Left lung (tissue), 10 donors: Measurements from ENCODE around the gene DCT. TPM values are rescaled to one million over a fixed set of nuclear protein-coding genes. Genes with fewer than 3 reads are reported as not detected.

Experiments used
- ATAC-seq: fragments of 200-7000 bp; cut with Tn5 transposase; one replicate; pipeline ENCODE4 v1.9.1; 2020; ENCODE audit warnings: moderate library complexity
- DNase-seq, 4 donors: peaks; one replicate each; pipeline ENCODE4 v3.0.0-alpha.2; 2013 to 2020
- H3K27ac ChIP-seq, 2 donors: fragments of 200-600 bp; sonication (generic) in 1 of 2; one replicate each; pipeline versions ENCODE4 v1.5.0 to v1.8.0; 2020 to 2021
- H3K27me3 ChIP-seq, 2 donors: fragments of 200-600 bp; sonication (generic) in 1 of 2; one replicate each; pipeline versions ENCODE4 v1.5.0 to v1.8.0; 2020 to 2021
- H3K36me3 ChIP-seq, 2 donors: fragments of 200-600 bp; sonication (generic) in 1 of 2; one replicate each; pipeline versions ENCODE4 v1.5.0 to v1.8.0; 2020 to 2021
- H3K4me1 ChIP-seq, 2 donors: fragments of 200-600 bp; one replicate each; pipeline ENCODE4 v1.8.0; 2021
- H3K4me3 ChIP-seq, 2 donors: fragments of 200-600 bp; sonication (generic) in 1 of 2; one replicate each; pipeline versions ENCODE4 v1.5.0 to v1.8.0; 2020 to 2021; ENCODE audit warnings: mild to moderate bottlenecking in 1 of 2
- H3K9me3 ChIP-seq, 2 donors: fragments of 200-600 bp; sonication (generic) in 1 of 2; one replicate each; pipeline versions ENCODE4 v1.5.0 to v1.8.0; 2020 to 2021
- CTCF ChIP-seq, 2 donors: fragments of 200-600 bp; sonication (generic) in 1 of 2; IDR thresholded peaks; one replicate each; pipeline versions ENCODE4 v1.5.0 to v1.8.0; 2021; ENCODE audit warnings: antibody characterized with exemption in 2 of 2
- intact Hi-C, 2 donors: fragments of 100-400 bp; cut with DNase I; formaldehyde crosslinking; loops; one replicate each; pipeline versions ENCODE4 v1.11.2 to v1.14.2; 2022
- polyA plus RNA-seq, 6 donors: library from polyadenylated mRNA; unstranded; fragments of 120-200 nt; gene quantifications; one replicate each; pipeline ENCODE4 v1.2.1, GENCODE V29; 2013; ENCODE audit not compliant: insufficient read length in 6 of 6
- total RNA-seq, 2 donors: library from RNA; stranded (reverse); fragmentation: NEBNext Ultra II Directional; extraction: Animal tissue kit (Norgen Biotek cat#: 25700); gene quantifications; one replicate each; pipeline ENCODE4 v1.2.1, GENCODE V29; 2021
- donor health status: DM: no; HTN: yes; CAD: no.
- donor health status: DM: no; HTN: no; CAD: no.

Gene DCT
- total and polyA plus RNA-seq, 8 donors: 0.06 to 0.38 (median 0.31) TPM; not detected in 1

GRCh38 chr13:94408314-94409036 lies 71.0 kb downstream of the DCT start:
- H3K9me3 ChIP-seq: no peaks in the 10 kb centered on the region
- no peak for TF ChIP-seq CTCF (IDR thresholded peaks at IDR 0.05)
- intact Hi-C loops: no loop called here
- no peaks in the 10 kb centered on the region for H3K4me1 ChIP-seq
- no peak overlapping the region for H3K27ac ChIP-seq
- no peak overlapping the region for H3K4me3 ChIP-seq
- H3K27me3 ChIP-seq: peaks cover 0 to 6% of the 10 kb centered on the region in 2 donors
- DNase-seq (no peak), ATAC-seq (no peak)
- H3K36me3 ChIP-seq: no peaks in the 10 kb centered on the region

- no peak overlapping the region for H3K4me3 ChIP-seq
- intact Hi-C loops: no loop called here
- no peaks in the 10 kb centered on the region for H3K4me1 ChIP-seq
- H3K27ac ChIP-seq: no peak overlapping the region
- no peaks in the 10 kb centered on the region for H3K27me3 ChIP-seq
- DNase-seq (no peak), ATAC-seq (no peak)
- H3K9me3 ChIP-seq: no peaks in the 10 kb centered on the region
- no peak for TF ChIP-seq CTCF (IDR thresholded peaks at IDR 0.05)
- no peaks in the 10 kb centered on the region for H3K36me3 ChIP-seq
These were observed 78.6 kb downstream of the DCT start for GRCh38 chr13:94400874-94401273.

GRCh38 chr13:94399812-94400211 lies 79.7 kb downstream of the DCT start:
- ATAC-seq (no peak), DNase-seq (no peak)
- TF ChIP-seq CTCF (IDR thresholded peaks at IDR 0.05): no peak
- Histone ChIP-seq H3K27me3 (no peaks in the 10 kb centered on the region), H3K27ac (no peak overlapping the region), H3K9me3 (no peaks in the 10 kb centered on the region), H3K4me1 (no peaks in the 10 kb centered on the region), H3K36me3 (no peaks in the 10 kb centered on the region), H3K4me3 (no peak overlapping the region)
- intact Hi-C loops: no loop called here

GRCh38 chr13:94395860-94396259 lies 83.6 kb downstream of the DCT start:
- no peaks in the 10 kb centered on the region for H3K27me3 ChIP-seq
- H3K36me3 ChIP-seq: no peaks in the 10 kb centered on the region
- no peak for ATAC-seq
- no peaks in the 10 kb centered on the region for H3K4me1 ChIP-seq
- H3K27ac ChIP-seq: no peak overlapping the region
- H3K9me3 ChIP-seq: no peaks in the 10 kb centered on the region
- intact Hi-C loops: no loop called here
- no peak for TF ChIP-seq CTCF (IDR thresholded peaks at IDR 0.05)
- no peak overlapping the region for H3K4me3 ChIP-seq
- no peak for DNase-seq

GRCh38 chr13:94394723-94395122 lies 84.8 kb downstream of the DCT start:
- Histone ChIP-seq H3K36me3 (no peaks in the 10 kb centered on the region), H3K4me1 (no peaks in the 10 kb centered on the region), H3K9me3 (no peaks in the 10 kb centered on the region), H3K4me3 (no peak overlapping the region), H3K27me3 (no peaks in the 10 kb centered on the region), H3K27ac (no peak overlapping the region)
- intact Hi-C loops: no loop called here
- ATAC-seq (no peak), DNase-seq (no peak)
- no peak for TF ChIP-seq CTCF (IDR thresholded peaks at IDR 0.05)
